K562 (cell line): ENCODE measurements around the gene PLXNB1.

Experiments used
- FOXK2 ChIP-seq, 2 experiments: fragments of 450-650 bp; IDR thresholded peaks in 1 of 2; conservative IDR thresholded peaks in 1 of 2; 2 replicates each; pipeline ENCODE4 v1.6.1; 2016; ENCODE audit warnings: low read depth in 2 of 2, mild to moderate bottlenecking in 1 of 2
- GATAD2B ChIP-seq: fragments of 450-650 bp; IDR thresholded peaks from 2 replicates; pipeline ENCODE4 v1.6.1; 2017; ENCODE audit warnings: mild to moderate bottlenecking, borderline replicate concordance
- KDM5B ChIP-seq: fragments of 200-600 bp; sonication (generic); IDR thresholded peaks from 2 replicates; pipeline ENCODE4 v1.6.1; 2012; ENCODE audit warnings: low read depth, mild to moderate bottlenecking, moderate library complexity, low read length, control low read depth, inconsistent platforms; ENCODE audit not compliant: insufficient replicate concordance
- POLR2A ChIP-seq: fragments of 450-650 bp; conservative IDR thresholded peaks from 2 replicates; pipeline ENCODE4 v1.6.1; 2016
- STAT5A ChIP-seq: IDR thresholded peaks from 2 replicates; pipeline ENCODE4 v1.6.1; 2012; ENCODE audit warnings: low read length, inconsistent platforms, borderline replicate concordance
- U2AF2 ChIP-seq: fragments of 200-400 bp; formaldehyde crosslinking; optimal IDR thresholded peaks from 2 replicates; pipeline ENCODE3; 2017; ENCODE audit warnings: low read depth, mild to moderate bottlenecking, low read length
- ZBTB33 ChIP-seq: sonication (generic); formaldehyde crosslinking; IDR thresholded peaks from 2 replicates; pipeline ENCODE4 v1.8.1; 2023; ENCODE audit warnings: mild to moderate bottlenecking, missing genetic modification reagents
- ZFP36 ChIP-seq: fragments of 150-350 bp; IDR thresholded peaks from 2 replicates; pipeline ENCODE4 v1.6.1; 2018; ENCODE audit warnings: low read length, low read depth; ENCODE audit not compliant: partially characterized antibody
- ZNF174 ChIP-seq: fragments of 250-450 bp; sonication (Bioruptor Pico); IDR thresholded peaks from 2 replicates; pipeline ENCODE4 v1.4.0; 2020; ENCODE audit warnings: mild to moderate bottlenecking
- TF ChIP-seq, protein P1 (sequence below), 3 experiments: IDR thresholded peaks in 2 of 3; conservative IDR thresholded peaks in 1 of 3; 2 replicates each; pipeline ENCODE4 v1.5.1; 2011 to 2012; ENCODE audit warnings: low read length in 3 of 3, mild to moderate bottlenecking in 3 of 3, control low read depth in 2 of 3, improper control_type of control experiment in 1 of 3, inconsistent platforms in 1 of 3, low read depth in 1 of 3, mixed read lengths in 1 of 3, moderate library complexity in 1 of 3; ENCODE audit not compliant: insufficient read depth in 2 of 3
- TF ChIP-seq, protein P2 (sequence below): fragments of 450-650 bp; formaldehyde crosslinking; IDR thresholded peaks from 2 replicates; pipeline ENCODE4 v1.4.0; 2022; ENCODE audit warnings: missing genetic modification characterization
- TF ChIP-seq, protein P3 (sequence below): sonication (generic); formaldehyde crosslinking; IDR thresholded peaks from 2 replicates; pipeline ENCODE4 v1.9.0; 2022; ENCODE audit warnings: mild to moderate bottlenecking, missing genetic modification reagents

GRCh38 chr3:48415251-48415953, 14.5 kb downstream of the PLXNB1 start:
- TF ChIP-seq, protein P1, sequence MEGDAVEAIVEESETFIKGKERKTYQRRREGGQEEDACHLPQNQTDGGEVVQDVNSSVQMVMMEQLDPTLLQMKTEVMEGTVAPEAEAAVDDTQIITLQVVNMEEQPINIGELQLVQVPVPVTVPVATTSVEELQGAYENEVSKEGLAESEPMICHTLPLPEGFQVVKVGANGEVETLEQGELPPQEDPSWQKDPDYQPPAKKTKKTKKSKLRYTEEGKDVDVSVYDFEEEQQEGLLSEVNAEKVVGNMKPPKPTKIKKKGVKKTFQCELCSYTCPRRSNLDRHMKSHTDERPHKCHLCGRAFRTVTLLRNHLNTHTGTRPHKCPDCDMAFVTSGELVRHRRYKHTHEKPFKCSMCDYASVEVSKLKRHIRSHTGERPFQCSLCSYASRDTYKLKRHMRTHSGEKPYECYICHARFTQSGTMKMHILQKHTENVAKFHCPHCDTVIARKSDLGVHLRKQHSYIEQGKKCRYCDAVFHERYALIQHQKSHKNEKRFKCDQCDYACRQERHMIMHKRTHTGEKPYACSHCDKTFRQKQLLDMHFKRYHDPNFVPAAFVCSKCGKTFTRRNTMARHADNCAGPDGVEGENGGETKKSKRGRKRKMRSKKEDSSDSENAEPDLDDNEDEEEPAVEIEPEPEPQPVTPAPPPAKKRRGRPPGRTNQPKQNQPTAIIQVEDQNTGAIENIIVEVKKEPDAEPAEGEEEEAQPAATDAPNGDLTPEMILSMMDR (IDR thresholded peaks at IDR 0.05 in 2 of 3, conservative IDR thresholded peaks at IDR 0.05 in 1 of 3; ENCODE audit: insufficient read depth in 2 of 3, low read depth in 1 of 3, low read length in 3 of 3), result peak in 1 of 3 experiments; percentile 17; a peak in 1 of 6 replicates
- TF ChIP-seq ZBTB33 (CRISPR knock-in tag) (no peak), STAT5A (no peak), ZFP36 (no peak), U2AF2 (no peak), POLR2A (no peak), FOXK2 (conservative IDR thresholded peaks at IDR 0.05 in 1 of 2, IDR thresholded peaks at IDR 0.05 in 1 of 2; ENCODE audit: low read depth in 2 of 2) (no peak), GATAD2B (no peak), KDM5B (no peak), ZNF174 (no peak)
- TF ChIP-seq, protein P2, sequence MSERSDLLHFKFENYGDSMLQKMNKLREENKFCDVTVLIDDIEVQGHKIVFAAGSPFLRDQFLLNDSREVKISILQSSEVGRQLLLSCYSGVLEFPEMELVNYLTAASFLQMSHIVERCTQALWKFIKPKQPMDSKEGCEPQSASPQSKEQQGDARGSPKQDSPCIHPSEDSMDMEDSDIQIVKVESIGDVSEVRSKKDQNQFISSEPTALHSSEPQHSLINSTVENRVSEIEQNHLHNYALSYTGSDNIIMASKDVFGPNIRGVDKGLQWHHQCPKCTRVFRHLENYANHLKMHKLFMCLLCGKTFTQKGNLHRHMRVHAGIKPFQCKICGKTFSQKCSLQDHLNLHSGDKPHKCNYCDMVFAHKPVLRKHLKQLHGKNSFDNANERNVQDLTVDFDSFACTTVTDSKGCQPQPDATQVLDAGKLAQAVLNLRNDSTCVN, result no peak
- TF ChIP-seq, protein P3, sequence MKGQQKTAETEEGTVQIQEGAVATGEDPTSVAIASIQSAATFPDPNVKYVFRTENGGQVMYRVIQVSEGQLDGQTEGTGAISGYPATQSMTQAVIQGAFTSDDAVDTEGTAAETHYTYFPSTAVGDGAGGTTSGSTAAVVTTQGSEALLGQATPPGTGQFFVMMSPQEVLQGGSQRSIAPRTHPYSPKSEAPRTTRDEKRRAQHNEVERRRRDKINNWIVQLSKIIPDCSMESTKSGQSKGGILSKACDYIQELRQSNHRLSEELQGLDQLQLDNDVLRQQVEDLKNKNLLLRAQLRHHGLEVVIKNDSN (CRISPR knock-in tag), result no peak
